Measurements from ENCODE around the gene USP10.
A peak's percentile ranks its signal among the peaks of the same experiment; 100 is the strongest.

Gene USP10

GRCh38 chr16:84700446-84701300 lies 873 bp downstream of the USP10 start:
- DNase-seq: no peak

DNA sequence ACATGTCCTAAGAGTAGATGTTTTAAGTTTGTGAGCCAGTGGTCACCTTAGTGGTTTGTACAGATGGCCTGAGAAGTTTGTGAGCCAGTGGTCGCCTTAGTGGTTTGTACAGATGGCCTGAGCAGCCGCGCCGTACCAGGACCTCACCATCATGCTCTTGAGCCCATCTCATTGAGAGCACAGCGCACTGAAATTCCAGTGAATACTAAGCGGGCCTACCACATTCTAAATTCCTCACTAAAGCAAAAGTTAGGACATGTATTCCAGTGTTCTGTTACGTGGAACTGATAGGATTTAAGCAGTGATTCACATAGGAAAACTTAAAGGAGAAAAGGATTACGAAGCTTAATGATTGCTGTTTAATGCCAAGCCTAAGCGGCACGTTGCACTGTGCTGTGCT lies 3.9 kb downstream of the USP10 start:
- DNase-seq: no peak

GRCh38 chr16:84704253-84704652 lies 4.5 kb downstream of the USP10 start:
- no peak for DNase-seq

DNA sequence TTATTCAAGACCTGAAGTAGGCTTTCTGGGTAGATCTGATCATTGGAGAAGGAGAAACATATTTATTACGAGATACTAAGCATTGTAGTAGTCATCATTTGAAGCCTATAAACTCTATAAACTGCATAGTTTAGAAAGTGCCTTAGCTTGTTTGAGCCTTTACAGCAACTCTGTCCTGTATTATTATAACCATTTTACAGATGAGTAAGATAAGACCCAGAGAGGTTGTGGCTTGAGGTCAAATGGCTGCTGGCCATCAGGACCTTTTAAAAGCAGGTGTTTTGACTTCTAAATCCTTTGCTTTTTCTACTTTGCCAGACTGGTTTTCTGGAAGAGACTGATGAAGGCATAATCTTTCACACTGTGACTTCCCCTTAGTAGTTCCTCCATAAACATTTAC lies 7.1 kb downstream of the USP10 start:
- DNase-seq: no peak

DNA sequence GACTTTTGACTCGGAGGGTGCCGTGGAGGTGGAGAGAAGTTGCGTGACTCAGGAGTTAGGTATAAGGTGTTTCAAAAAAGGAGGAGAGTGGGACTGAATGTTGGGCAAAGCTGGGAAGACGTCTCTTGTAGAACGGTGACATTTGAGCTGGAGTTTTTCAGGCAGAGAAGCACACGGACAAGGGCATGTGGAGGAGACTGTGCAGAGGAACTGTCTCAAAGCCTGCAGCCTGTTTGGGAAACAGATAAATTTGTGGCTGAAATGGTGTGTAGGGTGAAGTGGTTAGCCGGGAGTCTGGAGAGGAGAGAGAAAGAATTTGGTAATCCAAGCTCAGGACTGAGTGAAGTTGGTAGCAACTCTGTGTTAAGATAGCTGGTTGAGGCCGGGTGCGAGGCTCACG lies 9.8 kb downstream of the USP10 start:
- no peak for DNase-seq

GRCh38 chr16:84710686-84711085 lies 10.9 kb downstream of the USP10 start:
- DNase-seq: no peak

- DNase-seq: no peak
Measured at GRCh38 chr16:84712138-84712671, 12.4 kb downstream of the USP10 start.

- no peak for DNase-seq
Measured at GRCh38 chr16:84712801-84713775, 13.3 kb downstream of the USP10 start.

GRCh38 chr16:84714028-84714427 lies 14.2 kb downstream of the USP10 start:
- no peak for DNase-seq

DNA sequence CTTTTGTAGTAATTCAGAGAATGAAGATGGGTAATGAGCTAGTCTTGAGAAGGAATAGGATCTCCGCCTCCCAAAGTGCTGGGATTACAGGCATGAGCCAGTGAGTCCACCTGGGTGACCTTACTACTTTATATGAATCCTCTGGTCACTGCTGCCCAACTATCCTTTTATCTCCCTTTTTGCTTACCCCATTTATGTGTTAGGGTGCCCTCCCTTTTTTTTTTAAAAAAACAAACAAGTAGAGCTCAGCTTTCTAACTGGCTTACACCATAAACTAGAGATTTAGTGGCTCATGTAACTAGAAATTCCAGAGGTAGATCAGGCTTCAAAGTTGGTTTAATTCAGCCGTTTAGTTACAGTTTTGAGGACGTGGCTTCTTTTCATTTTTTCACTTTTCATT lies 15.6 kb downstream of the USP10 start:
- DNase-seq: no peak

DNA sequence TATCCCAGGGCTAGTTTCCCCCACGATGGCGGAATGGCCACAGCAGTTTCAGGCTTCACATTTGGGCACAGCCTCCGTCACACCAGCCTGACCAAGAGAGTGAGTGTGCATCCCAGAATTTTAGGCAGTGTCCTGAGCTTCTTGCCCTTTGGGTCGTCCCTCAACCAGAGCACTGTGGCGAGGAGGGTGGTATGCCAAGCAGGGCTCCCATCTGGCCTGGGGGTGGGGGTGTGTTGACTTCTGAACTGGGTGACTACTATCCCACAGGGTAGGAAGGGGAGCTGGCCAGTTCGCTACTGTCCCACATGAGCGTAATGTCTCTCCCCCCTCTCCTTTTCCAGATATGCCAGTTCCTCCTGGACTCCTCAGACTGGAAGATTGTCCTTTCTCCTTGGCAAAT lies 16.1 kb downstream of the USP10 start:
- no peak for DNase-seq

- DNase-seq: no peak
Measured at GRCh38 chr16:84716740-84717139, 16.9 kb downstream of the USP10 start.

DNA sequence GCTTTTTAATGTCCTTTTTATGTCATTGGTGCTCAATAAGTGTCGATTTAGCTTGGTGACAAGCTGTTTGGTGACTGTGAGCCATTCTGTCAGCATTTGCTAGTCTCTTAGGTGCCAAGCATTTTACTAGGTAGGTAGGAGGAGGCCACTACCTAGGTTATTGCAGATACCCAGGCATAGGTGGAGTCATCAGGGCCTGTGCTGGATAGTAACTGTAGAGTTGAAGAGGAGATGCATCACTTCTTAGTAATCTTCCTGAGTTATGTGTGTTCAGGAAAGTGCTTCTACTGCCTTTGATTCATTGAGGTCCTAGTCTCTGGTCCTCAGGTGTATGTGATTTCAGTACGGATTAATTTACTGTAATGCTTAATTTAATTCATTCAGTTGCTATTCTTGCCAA lies 17.7 kb downstream of the USP10 start:
- no peak for DNase-seq

DNA sequence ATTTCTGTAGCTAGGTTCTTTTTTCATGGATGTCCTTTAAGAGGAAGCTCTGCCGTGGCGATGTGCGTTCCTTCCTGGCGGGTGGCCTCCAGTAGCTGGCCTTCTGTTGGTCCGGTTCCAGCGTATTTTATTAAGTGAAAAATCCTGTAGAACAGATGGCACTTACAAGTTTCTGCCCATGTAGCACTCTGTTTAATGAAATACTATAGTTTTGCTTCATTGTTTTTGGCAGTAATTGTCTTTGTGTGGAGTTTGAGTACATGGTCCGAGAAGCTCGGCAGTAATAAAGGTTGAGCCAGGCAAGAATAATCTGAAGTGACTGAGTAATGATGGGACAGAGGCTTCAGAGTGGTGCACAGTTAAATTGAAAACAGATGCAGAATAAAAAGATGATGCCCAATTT lies 20.4 kb downstream of the USP10 start:
- DNase-seq: no peak

- DNase-seq: no peak
Measured at GRCh38 chr16:84722068-84722467, 22.3 kb downstream of the USP10 start.

GRCh38 chr16:84723906-84724305 lies 24.1 kb downstream of the USP10 start:
- no peak for DNase-seq

DNA sequence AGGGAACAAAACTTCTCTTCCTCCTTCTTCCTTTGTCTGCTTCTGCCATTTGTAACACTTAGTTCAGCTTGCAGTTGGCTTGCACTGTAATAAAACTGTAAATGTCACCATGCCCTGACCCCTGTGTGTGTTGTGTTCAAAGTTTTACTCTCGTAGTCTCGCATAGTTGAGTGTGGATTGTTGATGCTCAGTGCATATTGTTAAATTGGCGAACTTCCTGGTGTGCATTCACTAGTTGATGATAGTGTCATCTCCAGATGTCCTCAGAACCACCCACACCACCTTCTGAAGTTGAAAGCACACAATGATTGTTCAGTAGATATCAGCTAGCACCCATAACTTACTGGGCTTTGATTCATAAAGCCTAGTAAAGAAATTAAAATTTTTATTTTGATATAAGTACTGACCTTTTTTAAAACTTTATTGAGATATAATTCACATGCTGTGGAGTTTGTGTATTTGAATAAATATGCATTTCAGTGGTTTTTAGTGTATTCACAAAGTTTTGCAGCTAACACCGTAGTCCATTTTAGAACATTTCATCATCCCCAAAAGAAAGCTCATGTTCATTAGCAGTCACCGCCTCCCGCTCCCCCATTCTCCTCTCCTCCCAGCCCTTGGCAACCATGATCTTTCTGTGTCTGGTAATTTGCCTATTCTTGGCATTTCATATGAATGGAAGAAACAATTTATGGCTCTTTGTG lies 25.0 kb downstream of the USP10 start:
- no peak for DNase-seq

DNA sequence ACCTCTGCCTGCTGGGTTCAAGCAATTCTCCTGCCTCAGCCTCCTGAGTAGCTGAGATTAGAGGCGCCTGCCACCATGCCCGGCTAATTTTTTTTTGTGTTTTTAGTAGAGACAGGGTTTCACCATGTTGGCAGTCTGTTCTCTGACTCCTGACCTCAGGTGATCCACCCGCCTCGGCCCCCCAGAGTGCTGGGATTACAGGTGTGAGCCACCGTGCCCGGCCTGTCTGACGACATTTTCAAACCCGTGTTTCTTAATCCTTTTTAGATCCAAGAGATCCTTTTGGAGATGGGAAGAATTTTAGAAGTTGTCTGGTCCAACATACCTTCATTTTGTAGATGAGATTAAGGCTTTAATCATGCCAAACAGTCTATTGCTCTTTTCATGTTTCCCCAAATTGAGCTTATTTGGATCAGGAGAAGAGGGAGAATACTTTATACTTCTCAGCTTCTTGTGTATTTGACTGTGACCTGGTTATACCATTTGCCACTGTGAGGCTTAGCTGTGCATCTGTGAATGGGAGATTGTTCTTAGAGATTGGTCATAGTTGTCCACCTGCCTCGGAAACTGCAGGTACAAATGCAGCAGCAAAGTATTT lies 25.8 kb downstream of the USP10 start:
- DNase-seq: no peak

DNA sequence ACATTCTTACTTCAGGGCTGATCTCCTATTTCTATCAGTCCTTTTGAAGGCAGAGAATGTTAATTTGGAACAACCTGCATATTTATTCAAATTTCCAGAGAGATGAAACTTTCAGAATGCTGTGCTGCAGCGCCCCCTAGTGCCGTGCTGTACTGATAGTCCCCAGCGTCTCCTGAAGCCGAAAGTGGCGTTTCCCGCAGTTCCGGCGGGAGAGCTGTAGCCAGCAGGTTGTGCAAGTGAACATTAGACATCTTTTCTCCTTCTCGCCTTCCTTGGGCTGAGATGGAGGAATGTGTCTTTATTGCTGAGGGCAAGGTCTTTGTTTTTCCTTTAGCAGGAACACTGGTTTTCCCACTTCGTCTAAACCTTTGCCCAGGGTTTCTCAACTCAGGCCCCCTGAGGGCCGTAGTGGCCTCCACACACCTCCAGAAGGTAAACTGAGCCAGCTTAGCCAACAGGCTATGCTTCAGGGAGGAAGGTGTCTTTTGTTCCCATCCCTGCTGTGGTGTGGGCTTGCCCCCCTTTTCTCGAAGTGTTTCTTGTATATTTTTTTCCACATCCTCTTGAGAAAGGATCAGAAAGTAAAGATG lies 26.4 kb downstream of the USP10 start:
- DNase-seq: peak; percentile 69

DNA sequence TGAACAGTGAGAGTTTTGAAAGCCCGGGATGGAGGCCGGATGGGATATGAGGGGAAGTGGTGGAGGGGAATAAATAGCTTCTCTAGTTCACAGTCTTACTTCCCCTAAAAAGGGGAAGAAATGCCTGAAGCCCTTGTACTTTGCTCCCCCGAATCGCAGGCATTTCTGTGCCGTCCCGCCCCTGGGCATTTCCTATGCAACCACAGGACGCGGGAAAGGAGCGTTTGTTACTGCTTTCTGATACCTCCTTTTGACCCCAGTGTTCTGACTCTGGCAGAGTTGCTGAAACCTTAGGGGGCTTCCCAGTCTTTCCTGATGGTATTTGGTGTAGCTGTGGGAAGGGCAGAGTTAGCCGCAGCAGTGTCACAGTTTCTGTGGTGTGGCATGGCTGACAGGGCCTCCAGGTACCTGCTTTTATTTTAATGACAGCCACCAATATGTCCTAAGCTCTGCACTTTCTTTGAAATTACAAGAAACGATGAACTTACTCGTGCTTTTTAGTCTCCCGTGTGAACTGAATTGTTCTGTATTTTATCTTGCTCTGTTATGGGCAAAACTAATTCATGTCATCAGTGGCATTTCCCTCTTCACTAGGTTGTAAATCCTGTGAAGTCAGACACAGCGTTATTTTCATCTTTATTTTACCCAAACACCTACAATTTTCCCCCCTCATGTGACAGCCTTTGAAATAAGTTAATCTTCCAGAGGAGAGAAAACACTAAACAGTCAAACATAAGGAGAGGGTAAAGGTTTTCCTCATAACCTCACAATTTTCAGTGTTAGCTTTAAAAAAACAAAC lies 27.1 kb downstream of the USP10 start:
- DNase-seq: no peak

DNA sequence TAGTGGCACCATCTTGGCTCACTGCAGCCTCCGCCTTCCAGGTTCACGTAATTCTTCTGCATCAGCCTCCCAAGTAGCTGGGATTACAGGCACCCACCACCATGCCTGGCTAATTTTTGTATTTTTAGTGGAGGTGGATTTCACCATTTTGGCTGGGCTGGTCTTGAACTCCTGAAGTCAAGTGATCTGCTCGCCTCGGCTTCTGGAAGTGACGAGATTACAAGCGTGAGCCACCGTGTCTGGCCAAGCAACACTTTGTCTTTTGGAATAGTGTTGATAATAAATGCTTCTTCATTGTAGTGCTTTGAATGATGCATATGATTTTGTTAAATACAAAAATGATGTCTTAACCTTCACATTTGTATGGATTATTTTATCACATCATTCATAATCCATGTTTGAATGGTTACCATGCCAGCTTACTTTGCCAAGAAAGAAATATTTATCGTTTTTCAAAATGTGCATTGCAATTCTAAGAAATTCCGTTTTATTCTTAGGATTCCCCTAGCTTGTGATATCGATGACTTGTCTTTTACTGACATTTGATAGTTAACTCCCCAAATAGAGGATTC lies 29.1 kb downstream of the USP10 start:
- DNase-seq: no peak

Measured in kidney glomerular epithelial cell (primary cell).